ENCODE measurements around the gene EFR3B. TPM values are rescaled to one million over a fixed set of nuclear protein-coding genes. Genes with fewer than 3 reads are reported as not detected.
A peak's percentile ranks its signal among the peaks of the same experiment; 100 is the strongest.

EFR3B gene
- polyA plus RNA-seq, 3 donors from 2014 or later: 0.08 TPM; not detected in 2

DNA sequence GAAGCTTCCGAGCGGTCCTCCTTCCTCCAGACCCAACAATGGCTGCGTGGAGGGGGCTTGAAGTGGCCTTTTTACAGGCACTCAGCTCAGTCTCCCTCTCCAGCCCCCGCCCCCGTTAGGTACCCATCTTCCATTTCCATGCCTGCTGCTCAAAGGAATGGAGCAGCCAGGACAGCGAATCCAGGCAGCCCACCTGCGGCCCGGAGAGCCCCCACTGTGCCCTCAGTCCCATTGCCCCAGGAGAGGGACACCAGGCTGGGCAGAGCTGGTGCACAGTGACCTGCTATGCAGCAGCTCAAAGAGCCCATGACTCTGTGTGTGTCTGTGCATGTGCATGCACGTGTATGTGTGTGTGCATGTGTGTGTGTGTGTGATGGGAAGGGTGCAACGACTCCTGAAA is 137.1 kb downstream of the EFR3B start:
- no peak overlapping the region for H3K27ac Mint-ChIP-seq
- peaks cover 0 to 1% (median 0%) of the 10 kb centered on the region in 6 donors for H3K9me3 Mint-ChIP-seq
- H3K4me1 Mint-ChIP-seq: no peaks in the 10 kb centered on the region
- no peak overlapping the region for H3K4me3 Mint-ChIP-seq
- no peak for DNase-seq
- no peaks in the 10 kb centered on the region for H3K36me3 Mint-ChIP-seq
- H3K27me3 Mint-ChIP-seq (ENCODE audit: low read depth in 3 of 3): peaks cover 0 to 12% (median 3%) of the 10 kb centered on the region in 3 donors

DNA sequence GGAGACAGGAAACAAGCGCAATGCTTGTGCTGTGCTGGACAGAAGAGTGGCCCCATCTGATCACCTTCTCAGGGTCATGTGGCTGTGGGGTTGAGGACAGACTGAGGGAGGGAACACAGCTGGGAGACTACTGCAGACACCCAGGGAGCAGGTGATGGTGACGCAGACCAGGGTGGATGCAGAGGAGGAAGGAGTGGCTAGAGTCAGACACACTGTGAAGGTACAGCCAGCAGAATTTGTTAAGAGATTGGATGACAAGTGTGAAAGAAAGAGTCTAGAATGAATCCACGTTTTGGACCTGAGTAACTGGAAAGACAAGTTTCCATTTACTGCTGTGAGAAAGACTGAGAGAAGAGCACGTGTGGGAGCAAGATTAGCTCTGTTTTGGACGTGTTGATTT is 142.4 kb downstream of the EFR3B start:
- Mint-ChIP-seq H3K36me3 (peaks cover 0 to 4% (median 0%) of the 10 kb centered on the region in 3 donors), H3K27me3 (ENCODE audit: low read depth in 3 of 3) (peaks cover 0 to 2% (median 1%) of the 10 kb centered on the region in 3 donors), H3K4me3 (no peak overlapping the region), H3K27ac (no peak overlapping the region), H3K4me1 (no peaks in the 10 kb centered on the region), H3K9me3 (no peaks in the 10 kb centered on the region)
- no peak for DNase-seq

DNA sequence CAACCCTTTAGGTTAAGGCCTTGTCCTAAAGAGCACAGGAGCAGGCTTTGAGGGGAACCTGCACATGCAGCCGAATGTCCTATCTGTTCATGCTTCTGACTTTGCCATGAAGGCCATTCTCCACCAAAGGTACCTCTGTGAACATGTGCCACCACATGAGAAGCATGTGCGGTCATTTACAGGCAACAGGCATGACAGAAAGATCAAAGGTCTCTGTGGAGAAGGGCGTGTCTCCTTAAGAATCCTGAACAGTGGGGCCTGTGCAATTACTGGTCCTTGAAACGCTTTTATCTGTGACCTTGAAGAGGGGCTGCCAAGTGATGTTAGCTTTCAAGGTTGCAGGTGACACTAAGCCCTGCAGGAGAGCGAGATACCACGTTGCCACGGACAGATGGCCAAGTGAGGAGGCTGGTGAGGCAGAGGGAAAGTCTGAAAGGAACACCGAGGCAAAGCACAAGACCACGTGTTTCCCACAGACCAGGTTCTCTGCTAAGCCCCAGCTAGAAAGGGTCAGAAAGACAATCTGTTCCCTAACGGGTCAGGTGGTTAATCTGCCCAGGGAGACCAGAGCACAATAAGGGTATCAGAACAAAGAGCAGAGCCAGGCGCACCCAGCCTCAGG is 146.0 kb downstream of the EFR3B start:
- no peaks in the 10 kb centered on the region for H3K4me1 Mint-ChIP-seq

DNA sequence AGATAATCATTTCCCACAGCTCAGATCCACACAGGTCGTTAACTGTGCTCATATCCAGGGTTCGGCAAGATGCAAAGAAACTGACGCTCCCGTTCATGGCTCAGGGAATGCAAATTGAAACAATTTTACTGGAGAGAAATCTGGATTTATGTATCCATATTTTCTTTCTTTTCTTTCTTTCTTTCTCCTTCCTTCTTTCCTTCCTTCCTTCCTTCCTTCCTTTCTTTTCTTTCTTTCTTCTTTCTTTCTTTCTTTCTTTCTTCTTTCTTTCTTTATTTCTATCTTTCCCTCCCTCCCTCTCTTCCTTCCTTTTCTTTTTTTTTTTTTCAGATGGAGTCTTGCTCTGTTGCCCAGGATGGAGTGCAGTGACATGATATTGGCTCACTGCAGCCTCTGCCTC is 146.5 kb downstream of the EFR3B start:
- H3K27ac Mint-ChIP-seq: no peak overlapping the region
- H3K27me3 Mint-ChIP-seq (ENCODE audit: low read depth in 3 of 3): peaks cover 0 to 1% (median 0%) of the 10 kb centered on the region in 3 donors
- peaks cover 0 to 4% (median 0%) of the 10 kb centered on the region in 3 donors for H3K36me3 Mint-ChIP-seq
- DNase-seq: no peak
- no peak overlapping the region for H3K4me3 Mint-ChIP-seq
- H3K4me1 Mint-ChIP-seq: no peaks in the 10 kb centered on the region
- H3K9me3 Mint-ChIP-seq: no peaks in the 10 kb centered on the region

More for the DNA sequence above, 146.0 kb downstream of the EFR3B start:
- Mint-ChIP-seq H3K27ac (no peak overlapping the region), H3K9me3 (no peaks in the 10 kb centered on the region), H3K36me3 (peaks cover 0 to 4% (median 0%) of the 10 kb centered on the region in 3 donors), H3K4me3 (no peak overlapping the region), H3K27me3 (ENCODE audit: low read depth in 3 of 3) (peaks cover 0 to 1% (median 0%) of the 10 kb centered on the region in 3 donors)
- DNase-seq: no peak

DNA sequence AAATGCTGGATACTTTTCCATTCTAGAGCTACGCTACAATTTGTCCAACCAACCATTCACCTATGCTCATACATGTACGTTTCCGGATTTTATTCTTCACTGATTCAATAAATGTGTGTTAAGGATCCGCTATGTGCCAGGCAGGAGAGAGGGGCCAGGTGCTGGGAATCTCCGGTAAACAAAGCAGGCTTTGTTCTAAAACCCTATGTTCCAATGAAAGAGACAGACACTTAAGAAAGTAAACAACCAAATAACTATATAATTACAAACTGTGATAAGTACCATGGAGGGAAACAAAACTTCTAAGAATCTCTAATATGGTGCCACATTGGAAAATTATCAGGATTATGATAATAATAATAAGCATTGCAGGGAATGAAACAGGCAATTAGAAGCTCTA is 148.7 kb downstream of the EFR3B start:
- Mint-ChIP-seq H3K36me3 (no peaks in the 10 kb centered on the region), H3K27ac (no peak overlapping the region), H3K4me3 (no peak overlapping the region), H3K9me3 (no peaks in the 10 kb centered on the region), H3K4me1 (no peaks in the 10 kb centered on the region), H3K27me3 (ENCODE audit: low read depth in 3 of 3) (peaks cover 0 to 1% (median 0%) of the 10 kb centered on the region in 3 donors)
- no peak for DNase-seq

DNA sequence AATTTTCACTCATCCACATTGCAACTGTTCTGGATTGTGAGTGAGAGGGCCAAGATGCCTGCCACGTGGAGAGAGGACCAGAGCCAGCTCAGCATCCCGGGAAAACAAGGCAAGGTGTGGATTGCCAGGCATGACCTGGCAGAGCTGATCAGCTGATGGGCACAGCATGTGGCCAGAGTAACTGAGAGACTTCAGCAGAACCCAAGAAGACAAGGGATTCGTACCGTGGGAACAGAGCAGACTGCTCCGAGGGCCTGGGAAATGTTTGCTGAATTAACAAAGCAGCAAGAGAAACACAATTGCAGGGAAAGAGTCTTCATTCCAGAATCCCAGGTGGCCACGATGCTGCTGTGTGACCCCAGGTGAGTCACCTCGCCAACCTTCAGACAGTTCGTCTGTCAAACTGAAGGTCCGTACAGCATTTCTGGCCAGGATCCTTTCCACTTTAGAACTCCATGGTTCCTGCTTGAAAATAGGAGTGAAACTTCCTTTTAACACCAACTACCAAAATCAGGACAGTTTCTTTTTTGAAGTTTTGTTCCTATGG is 152.8 kb downstream of the EFR3B start:
- no peaks in the 10 kb centered on the region for H3K9me3 Mint-ChIP-seq
- H3K27ac Mint-ChIP-seq: no peak overlapping the region
- no peak for DNase-seq
- H3K36me3 Mint-ChIP-seq: no peaks in the 10 kb centered on the region
- H3K27me3 Mint-ChIP-seq (ENCODE audit: low read depth in 3 of 3): peaks cover 0 to 3% (median 1%) of the 10 kb centered on the region in 3 donors
- H3K4me3 Mint-ChIP-seq: no peak overlapping the region
- H3K4me1 Mint-ChIP-seq: no peaks in the 10 kb centered on the region

DNA sequence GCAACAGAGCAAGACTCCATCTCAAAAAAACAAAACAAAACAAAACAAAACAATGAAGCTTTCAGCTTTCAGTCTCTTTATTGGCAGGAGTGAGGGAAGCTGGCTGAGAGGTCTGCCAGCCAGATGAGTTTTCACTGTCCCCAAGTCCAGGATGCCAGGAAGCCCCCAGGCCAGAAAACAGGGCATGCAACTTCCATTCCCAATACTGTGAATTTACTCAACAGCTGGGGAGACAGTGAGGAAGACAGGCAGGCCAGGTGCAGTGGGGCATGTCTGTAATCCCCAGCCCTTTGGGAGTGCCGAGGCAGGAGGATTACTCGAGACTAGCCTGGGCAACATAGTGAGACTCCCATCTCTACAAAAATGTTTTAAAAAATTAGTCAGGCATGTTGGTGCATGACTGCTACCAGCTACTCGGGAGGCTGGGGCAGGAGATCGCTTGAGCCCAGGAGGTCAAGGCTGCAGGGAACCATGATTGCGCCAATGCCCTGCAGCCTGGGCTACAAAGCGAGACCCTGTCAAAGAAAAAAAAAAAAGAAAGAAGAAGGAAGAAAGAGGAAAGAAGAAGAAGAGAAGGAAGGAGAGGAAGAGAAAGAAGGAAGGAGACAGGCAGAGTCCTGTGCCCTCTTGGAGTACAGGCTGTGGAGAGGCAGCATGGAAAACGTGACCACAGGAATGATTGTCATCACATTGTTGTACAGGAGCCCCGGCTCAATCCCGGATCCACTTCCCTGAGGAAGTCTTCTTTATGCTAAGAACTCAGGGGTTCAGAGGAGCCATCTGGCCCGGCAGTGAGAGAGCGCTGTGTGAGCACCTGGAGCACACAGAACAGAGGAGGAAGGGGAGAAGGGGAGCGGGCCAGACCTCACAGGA is 155.7 kb downstream of the EFR3B start:
- Mint-ChIP-seq H3K4me3 (no peak overlapping the region), H3K4me1 (peaks cover 5% of the 10 kb centered on the region in 2 donors), H3K27ac (no peak overlapping the region), H3K27me3 (ENCODE audit: low read depth in 3 of 3) (peaks cover 0 to 3% (median 1%) of the 10 kb centered on the region in 3 donors), H3K9me3 (no peaks in the 10 kb centered on the region), H3K36me3 (no peaks in the 10 kb centered on the region)
- DNase-seq: no peak

DNA sequence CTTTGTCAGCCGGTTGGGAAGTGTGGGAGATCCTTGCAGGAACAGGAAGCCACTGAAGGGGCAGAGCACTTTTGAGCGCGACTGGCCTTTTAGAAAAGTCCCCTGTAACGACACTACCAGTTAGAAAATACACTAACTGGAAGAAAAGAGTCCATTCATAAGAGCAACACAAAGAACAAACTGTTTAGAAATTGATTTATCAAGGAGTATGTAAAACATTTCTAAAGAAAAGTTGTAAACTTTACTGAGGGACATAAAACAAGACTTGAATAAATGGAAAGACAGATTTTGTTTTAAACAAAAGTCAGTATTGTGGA is 156.3 kb downstream of the EFR3B start:
- no peaks in the 10 kb centered on the region for H3K36me3 Mint-ChIP-seq
- H3K27ac Mint-ChIP-seq: no peak overlapping the region
- no peak overlapping the region for H3K4me3 Mint-ChIP-seq
- peaks cover 6 to 7% of the 10 kb centered on the region in 2 donors for H3K4me1 Mint-ChIP-seq
- no peaks in the 10 kb centered on the region for H3K9me3 Mint-ChIP-seq
- H3K27me3 Mint-ChIP-seq (ENCODE audit: low read depth in 3 of 3): peaks cover 0 to 3% (median 1%) of the 10 kb centered on the region in 3 donors
- DNase-seq: no peak

DNA sequence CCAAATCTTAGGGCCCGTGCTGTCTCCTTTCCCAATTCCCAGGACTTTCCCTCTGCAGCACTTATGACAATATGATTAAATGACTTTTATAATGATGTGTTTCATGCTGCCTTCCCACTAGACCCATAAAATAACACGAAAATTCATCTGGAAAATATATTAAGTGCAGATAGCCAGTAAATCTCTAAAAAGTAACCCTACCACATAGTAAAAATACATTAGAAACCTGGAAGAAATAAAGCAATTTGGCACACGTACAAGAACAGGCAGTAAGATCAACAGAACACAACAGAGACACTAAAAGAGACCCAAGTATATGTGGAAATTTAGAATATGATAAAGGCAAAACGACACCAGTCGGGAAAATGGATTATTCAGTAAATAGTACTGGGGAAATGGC is 156.7 kb downstream of the EFR3B start:
- H3K4me1 Mint-ChIP-seq: peaks cover 6 to 7% of the 10 kb centered on the region in 2 donors
- no peak overlapping the region for H3K4me3 Mint-ChIP-seq

DNA sequence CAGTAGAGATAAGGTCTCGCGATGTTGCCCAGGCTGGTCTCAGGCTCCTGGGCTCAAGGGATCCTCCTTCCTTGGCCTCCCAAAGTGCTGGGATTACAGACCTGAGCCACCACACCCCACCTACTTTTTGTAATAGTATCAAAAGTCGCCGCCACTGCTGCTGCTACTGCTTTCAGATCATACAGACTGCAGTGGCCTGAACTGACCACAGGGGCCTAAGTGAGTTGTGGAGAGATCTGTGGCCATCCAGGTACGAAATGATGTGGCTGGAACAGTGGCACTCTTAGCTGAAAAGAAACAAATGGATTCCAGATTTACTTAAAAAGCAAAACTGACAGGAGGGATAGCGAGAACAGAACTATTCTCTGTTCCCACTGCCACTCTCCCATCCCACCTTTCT is 159.4 kb downstream of the EFR3B start:
- no peaks in the 10 kb centered on the region for H3K36me3 Mint-ChIP-seq
- no peak overlapping the region for H3K27ac Mint-ChIP-seq
- peaks cover 0 to 3% (median 0%) of the 10 kb centered on the region in 3 donors for H3K27me3 Mint-ChIP-seq (ENCODE audit: low read depth in 3 of 3)
- no peak overlapping the region for H3K4me3 Mint-ChIP-seq
- DNase-seq: no peak
- peaks cover 6 to 7% of the 10 kb centered on the region in 2 donors for H3K4me1 Mint-ChIP-seq
- H3K9me3 Mint-ChIP-seq: no peaks in the 10 kb centered on the region

More for the DNA sequence above, 156.7 kb downstream of the EFR3B start:
- no peaks in the 10 kb centered on the region for H3K9me3 Mint-ChIP-seq
- H3K36me3 Mint-ChIP-seq: no peaks in the 10 kb centered on the region
- no peak overlapping the region for H3K27ac Mint-ChIP-seq
- no peak for DNase-seq
- H3K27me3 Mint-ChIP-seq (ENCODE audit: low read depth in 3 of 3): peaks cover 0 to 3% (median 1%) of the 10 kb centered on the region in 3 donors

DNA sequence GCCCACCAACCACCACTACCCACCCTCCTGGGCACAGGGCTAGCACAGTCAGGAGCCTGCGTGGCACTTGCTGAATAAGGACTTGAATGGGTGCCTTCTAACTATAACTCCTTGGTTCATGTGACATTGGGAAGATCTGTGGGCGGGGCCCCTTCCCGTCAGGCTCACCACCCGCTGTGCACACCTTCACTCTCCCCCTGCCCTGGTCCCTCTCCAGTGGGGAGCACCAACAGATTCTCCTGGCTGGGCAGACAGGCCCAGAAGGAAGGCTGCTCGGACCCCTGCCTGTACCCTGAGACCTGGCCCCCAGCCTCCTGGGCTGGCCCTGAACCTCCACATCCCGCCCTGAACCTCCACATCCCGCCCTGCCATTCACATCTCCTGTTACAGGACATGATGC is 159.9 kb downstream of the EFR3B start:
- DNase-seq: no peak
- Mint-ChIP-seq H3K36me3 (no peaks in the 10 kb centered on the region), H3K4me1 (peaks cover 6 to 7% of the 10 kb centered on the region in 2 donors), H3K9me3 (no peaks in the 10 kb centered on the region), H3K27ac (no peak overlapping the region), H3K4me3 (no peak overlapping the region), H3K27me3 (ENCODE audit: low read depth in 3 of 3) (peaks cover 0 to 3% (median 0%) of the 10 kb centered on the region in 3 donors)

DNA sequence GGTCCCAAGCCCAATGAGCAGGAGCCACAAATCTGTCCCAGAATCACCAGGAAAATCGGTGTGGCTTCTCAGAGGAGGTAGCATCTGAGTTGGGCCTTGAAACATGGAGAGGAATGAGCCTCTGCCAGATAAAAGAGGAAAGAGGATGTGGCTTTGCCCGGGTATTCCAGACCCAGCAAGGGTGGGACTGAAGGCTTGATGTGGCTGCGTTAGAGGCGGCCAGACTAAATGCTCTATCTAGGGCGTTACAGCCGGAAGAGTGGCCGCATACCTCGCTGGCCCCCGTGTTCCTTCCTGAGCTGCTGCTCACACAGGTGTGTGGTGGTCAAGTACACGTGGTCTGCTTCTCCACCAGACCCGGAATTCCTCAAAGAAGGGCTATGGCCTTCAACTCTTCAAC is 160.4 kb downstream of the EFR3B start:
- Mint-ChIP-seq H3K27me3 (ENCODE audit: low read depth in 3 of 3) (peaks cover 0 to 3% (median 0%) of the 10 kb centered on the region in 3 donors), H3K27ac (peak overlapping the region in 2 of 6 donors; percentile 12 to 34), H3K9me3 (no peaks in the 10 kb centered on the region), H3K36me3 (no peaks in the 10 kb centered on the region), H3K4me1 (peaks cover 6 to 7% of the 10 kb centered on the region in 2 donors), H3K4me3 (peak overlapping the region in 1 of 5 donors; percentile 6)
- DNase-seq: no peak

DNA sequence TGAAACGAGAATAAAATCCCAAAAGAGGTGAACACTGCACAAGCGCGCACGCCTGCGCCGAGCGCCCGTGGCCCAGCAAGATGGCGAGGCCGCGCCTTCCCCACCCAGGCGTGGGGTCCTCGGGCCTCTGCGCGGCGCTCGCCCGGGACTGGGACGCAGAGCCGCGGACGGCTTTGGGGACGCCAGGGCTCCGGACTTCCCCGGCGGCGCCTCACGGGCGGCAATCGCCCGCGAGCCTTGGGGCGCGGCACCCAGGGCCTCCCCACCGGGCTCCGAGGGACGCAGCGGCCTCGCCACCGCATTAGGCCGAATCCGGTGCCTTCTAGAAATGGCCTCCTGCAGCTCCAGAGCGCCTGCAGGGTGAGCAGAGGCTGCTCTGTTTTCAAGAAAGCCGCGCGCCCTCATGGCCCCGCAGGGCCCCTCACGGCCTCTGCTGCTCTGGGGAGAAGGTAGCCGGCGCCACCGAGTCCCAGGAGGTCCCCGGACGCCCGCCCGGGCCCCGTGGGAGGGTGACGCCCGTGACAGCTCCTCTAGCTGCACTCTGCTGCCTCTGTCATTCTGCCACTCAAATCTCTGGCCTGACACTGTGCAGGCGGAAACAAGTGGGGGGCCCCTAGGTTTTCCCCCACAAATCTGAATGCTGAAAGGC is 162.4 kb downstream of the EFR3B start:
- H3K4me3 Mint-ChIP-seq: peak overlapping the region in 1 of 5 donors; percentile 26
- H3K36me3 Mint-ChIP-seq: no peaks in the 10 kb centered on the region
- peak in 1 of 3 donors; percentile 23 for DNase-seq
- H3K27ac Mint-ChIP-seq: no peak overlapping the region
- peaks cover 8 to 9% of the 10 kb centered on the region in 2 donors for H3K4me1 Mint-ChIP-seq
- no peaks in the 10 kb centered on the region for H3K9me3 Mint-ChIP-seq
- H3K27me3 Mint-ChIP-seq (ENCODE audit: low read depth in 3 of 3): peaks cover 0 to 4% (median 3%) of the 10 kb centered on the region in 3 donors

All from immature natural killer cell (primary cell).